HG02973 (cell line): ENCODE data around the gene EFHD2.
"Not testable (repeated sequence)": the region's sequence is repeated elsewhere in the genome, so short reads cannot be mapped to it uniquely, and the experiment has no call there.

Source experiments
- ATAC-seq: cut with Tn5 transposase; IDR thresholded peaks from one replicate; pipeline ENCODE4 v1.9.1; 2021; ENCODE audit warnings: moderate library complexity; ENCODE audit not compliant: unreplicated experiment

The EFHD2 gene

DNA sequence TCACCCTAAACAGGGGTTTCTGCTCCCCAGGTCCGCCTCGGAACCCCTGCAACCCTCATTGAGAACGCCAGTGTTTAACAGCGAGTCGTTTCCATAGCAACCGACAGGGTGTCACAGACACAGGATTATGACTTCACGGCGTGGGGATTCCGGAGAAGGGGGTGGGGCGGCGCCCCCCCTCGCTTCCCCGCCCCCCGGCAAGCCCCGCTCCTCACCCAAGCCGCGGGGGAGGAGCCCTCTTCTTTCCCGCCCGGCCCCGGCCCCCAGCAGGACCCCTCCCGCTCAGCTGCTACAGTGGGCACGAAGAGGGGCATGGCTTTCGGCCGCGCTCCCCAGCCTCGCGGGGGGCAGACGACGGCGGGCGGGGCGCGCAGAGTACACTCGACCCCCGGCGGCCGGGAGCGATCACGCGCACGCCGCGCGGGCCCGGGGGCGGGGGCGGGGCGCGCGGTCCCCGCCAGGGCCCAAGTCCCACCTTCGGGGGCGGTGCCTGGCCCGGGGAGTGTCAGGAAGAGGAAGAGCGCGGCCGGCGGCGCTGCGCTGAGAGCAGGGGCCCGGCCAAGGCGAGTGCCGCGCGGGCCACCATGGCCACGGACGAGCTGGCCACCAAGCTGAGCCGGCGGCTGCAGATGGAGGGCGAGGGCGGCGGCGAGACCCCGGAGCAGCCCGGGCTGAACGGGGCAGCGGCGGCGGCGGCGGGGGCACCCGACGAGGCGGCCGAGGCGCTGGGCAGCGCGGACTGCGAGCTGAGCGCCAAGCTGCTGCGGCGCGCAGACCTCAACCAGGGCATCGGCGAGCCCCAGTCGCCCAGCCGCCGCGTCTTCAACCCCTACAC is at the start of gene EFHD2:
TSS of gene EFHD2 (plus strand) at position 501 of the 835 bp plus-strand sequence. CDS start at position 585, 84 bp downstream.
- peak; percentile 69 for ATAC-seq

DNA sequence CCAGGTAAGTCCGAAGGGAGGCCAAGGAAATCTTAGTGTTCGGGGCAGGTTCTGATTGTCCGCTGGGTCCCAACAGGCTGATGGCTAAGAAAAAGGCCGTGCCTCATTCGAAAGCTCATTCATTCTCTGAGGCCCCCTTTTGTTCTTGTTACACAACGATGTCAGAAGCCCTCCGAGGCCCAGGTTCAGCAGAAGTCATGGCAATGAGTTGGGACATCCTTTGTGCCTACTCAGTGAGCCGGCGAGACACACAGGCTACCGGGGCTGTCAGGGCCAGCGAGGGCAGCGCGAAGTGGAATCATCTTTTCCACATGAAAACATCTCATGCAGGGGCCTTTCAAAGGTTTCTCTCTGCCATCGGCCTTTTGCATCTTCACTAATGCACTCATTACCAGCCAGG is 49.0 kb upstream of the EFHD2 start:
- ATAC-seq, result no peak

GRCh38 chr1:15362096-15362736 is 47.5 kb upstream of the EFHD2 start:
- no peak for ATAC-seq

DNA sequence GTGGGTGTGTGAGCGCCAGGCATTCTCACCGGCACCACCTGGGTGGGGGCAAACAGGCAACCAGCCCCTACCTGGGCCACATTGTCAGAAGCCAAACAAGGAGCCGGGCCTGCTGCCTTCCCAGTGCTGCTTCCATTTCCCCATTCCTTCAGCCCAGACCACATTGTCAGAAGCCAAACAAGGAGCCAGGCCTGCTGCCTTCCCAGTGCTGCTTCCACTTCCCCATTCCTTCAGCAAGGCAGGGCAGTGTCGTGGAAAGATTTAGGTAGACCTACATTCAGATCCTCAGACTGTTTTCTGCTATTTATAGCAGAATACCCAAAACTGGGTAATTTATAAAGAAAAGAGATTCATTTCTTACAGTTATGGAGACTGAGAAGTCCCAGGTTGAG is 47.0 kb upstream of the EFHD2 start:
- no peak for ATAC-seq

DNA sequence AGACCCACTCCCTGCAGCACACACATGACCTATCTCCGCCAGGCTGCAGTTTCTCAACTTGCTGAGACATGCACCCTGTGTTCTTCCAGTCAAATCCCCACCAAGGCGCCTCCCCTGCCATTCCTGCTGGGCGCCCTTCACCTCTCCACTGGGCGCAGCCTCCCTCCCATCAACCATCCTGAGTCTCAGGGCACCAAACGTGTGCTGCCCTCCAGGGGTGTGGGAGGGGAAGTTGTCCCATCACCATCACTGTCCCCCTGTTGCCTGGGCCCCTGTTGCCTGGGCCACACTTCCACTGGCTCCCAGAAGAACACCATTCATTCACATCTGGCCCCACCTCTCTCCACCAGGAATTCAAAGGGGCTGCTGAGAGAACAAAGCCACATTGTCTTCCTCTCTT is 44.9 kb upstream of the EFHD2 start:
- no peak for ATAC-seq

DNA sequence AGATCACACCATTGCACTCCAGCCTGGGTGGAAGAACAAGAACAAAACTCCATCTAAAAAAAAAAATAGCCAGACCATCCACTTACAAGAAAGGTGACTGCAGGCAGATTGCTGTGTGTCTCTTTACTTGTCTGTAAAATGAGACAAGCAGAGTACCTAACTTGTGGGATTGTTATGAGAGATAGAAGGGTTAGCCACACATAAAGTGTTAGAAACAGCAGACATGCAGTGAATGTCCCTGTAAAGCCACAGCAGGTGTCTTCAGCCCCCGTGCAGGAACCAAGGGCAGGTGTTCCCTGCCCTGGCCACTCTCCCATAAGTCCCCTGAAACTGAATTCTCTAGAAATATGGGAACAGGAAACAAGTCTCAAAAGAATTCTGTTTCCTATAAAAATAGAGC is 40.8 kb upstream of the EFHD2 start:
- no peak for ATAC-seq

DNA sequence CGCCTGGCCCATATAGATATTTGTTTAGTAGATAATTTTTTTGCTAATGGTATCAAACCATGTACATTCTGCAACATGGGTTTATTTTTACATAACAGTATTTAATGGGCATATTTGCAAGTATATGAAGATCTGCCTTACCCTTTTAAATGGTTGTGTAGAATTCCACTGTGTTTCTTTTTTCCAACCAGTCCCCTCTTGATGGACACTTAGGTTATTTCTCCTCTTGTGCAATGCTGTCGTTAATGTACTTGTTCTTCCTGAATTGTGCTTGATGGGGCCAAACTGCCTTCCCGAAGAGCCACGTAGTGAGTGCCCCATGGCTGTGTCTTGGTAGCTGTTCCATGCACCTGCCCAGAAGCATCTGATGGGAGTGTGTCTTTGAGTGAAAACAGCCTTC is 39.4 kb upstream of the EFHD2 start:
- no peak for ATAC-seq

DNA sequence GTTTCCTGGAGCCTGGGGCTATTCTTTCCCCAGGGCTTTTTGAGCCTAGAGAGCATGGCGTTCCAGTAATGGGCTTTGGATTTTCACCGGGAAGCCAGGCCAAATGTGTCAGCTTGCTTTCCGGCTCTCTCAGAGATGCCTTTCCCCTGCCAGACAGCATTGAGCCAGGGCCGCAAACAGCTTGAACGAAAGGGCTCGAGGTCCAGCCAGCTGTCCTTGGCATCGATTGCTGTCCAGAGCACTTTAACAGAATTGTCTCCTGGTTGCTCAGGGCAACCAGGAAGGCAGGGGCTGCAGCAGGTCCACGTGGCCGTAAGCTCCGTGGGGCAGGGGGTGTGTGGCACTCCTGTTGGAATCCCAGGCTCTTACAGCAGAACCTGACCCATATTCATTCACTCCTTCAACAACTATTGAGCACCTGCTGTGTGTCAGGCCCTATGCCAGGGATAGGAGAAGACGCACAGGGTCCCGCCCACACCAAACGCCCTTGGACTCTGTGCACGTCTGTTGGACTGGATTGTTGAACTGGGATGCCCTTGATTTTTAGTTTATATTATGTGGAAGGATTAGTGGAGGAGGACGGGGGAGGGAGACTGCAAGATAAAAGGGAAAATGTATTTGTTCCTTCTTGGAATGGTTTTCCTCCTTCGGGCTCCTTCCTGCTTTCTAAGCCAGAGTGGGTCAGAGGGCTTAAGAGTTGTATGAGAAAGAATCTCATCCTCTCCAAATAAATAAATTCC is 38.7 kb upstream of the EFHD2 start:
- no peak for ATAC-seq

DNA sequence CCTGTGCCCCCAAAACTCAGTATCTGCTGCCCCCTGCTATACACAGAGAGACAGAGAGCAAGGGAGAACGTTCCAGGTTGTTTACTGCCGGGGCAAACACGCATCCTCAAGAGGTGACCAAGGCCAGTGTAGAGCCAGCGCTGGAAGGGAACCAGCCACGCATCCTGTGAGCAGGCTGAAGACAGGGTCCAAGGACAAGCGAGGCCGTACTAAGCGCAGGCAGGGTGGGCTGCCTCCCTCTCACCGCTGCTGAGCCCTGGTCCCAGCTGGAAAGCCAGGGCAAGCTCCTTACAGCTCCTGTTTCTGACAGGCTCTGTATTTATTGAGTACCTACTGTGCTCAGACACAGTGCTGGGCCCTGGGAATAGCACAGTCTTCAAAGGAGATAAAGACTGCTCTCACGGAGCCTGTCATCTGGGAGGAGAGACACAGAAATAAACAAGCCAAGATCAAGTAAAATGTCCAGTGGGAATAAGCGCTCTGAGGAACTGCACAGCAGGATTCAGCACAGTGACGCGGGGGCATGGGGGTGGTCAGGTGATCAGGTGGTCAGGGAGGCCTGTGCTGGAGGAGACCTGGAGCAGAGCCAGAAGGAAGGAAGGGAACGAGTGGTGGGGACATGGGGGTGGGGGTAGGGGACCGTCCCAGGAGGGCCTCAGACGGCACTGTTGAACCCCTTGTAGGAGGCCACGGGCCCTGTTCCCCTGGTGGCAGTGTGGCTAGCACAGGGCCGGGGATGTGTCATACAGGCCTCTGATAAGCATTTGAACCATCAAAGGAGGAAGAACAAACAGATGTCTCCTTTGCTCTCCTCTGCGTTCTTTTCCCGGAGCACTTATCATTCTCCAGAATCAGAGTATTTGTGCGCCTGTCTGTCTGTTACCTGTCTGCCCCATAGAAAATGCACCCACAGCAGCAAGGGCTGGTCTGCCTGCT is 37.8 kb upstream of the EFHD2 start:
- ATAC-seq, result no peak

DNA sequence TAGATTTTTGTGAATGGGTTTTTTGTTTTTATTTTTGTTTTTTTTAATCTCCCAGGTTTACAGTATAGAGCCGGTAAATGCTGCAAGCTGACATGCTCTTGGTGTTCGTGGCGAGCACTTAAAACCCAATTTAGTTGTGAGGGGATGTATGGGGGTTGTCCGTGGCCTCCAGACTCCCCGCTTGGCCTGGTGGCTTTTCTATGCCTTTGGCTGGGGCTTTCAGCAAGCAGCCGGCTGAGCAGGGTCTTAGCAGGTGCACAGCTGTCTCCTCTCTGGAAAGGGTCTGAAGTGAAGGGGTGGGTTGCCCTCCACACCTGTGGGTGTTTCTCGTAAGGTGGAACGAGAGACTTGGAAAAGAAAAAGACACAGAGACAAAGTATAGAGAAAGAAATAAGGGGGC is 31.0 kb upstream of the EFHD2 start:
- no peak for ATAC-seq

GRCh38 chr1:15379151-15379550 is 30.5 kb upstream of the EFHD2 start:
- ATAC-seq, result not testable (repeated sequence)

DNA sequence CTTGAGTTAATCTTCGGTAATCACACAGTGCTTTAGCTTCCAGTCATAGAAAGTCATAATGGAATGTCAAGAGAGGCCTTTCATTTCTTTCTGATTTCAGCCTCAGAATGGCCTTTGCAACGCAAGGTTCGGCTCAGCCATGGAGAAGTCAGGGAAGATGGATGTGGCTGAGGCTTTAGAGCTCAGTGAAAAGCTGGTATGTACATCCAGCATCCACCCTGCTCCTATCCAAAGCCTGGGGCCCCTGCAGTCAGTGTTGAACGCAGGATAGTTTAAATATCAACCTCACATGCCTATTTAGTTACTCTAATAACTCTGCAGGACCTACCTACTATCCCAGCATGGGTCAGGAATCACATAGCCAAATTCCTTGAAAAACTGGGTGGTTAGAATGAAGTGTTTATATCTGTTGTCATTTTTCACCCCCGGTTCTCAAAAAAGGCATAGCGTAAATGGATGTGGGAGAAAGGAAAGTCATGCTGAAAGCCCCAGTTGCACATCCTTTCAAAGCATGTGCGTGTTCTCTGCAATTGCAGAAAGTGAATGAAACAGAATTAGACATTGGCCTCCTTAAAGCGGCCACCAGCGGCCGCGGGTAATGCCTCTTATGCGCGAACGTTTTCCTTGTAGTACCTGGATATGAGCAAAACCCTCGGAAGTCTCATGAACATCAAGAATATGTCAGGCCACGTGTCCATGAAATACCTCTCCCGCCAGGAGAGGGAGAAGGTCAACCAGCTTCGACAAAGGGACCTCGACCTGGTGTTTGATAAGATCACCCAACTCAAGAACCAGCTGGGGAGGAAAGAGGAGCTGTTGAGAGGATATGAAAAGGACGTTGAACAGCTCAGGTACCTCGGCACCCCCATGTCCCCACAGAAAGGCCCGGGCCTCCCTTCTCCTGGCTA is 28.8 kb upstream of the EFHD2 start:
- ATAC-seq, result no peak

GRCh38 chr1:15381805-15382204 is 27.9 kb upstream of the EFHD2 start:
- ATAC-seq, result no peak

DNA sequence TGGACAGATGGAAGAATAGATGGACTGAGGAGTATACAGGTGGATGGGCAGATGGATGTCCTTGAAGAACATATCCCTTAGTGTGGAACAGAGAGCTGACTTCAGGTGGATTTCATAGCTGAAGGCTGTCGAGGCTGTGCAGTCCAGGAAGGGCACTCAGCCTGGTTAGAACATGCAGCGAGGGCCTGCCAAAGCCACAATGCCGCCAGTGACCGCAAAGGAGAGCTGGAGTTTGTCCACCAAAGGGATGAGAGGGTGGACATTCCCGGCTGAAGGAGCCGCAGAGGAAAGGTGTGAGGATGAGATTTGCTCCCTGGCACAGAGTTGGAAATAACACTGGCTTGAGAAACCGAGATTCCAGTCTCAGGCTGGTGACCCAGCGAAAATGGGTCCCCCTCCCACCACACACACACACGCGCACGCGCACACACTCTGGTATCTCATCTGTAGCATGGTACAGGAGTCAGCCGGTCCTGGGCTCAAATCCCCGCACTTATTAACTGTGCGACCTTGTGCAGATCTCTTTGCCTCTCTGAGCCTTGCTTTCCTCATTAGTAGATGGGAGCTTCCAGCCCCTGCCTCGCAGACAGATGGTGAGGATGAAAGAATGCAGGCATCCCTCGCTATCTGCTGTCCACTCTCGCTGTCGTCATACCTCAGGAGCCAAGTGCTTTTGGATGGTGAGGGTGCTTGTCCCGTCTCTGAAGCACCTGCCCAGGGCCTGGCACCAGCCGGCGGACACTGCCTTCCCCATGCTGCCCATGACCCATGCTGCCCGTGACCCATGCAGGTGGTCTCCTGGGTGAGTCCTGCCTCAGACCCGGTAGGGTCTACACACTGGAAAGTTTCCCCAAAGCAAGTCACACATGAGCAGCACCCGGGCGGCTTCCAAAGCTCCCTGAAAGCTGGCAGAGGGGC is 26.8 kb upstream of the EFHD2 start:
- ATAC-seq, result no peak

DNA sequence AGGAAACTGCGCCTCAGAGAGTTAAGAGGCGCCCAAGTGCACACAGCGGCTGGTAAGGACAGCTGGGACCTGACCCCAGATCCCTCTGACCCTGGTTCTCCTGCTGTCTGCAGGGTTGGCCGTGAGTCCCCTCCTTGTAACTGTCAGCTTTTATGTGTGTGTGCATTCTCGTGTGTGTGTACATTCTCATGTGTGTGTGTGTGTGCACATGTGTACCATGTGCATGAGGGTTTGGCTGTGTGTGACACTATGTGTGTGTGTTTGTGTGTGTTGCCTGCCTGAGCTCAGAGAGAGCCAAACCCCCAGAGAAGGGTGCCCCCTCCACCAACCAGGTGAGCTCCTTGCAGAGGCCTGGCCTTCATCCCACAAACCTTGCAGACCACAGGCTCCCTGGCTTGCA is 25.9 kb upstream of the EFHD2 start:
- no peak for ATAC-seq

GRCh38 chr1:15384301-15384901 is 25.3 kb upstream of the EFHD2 start:
- ATAC-seq, result no peak

DNA sequence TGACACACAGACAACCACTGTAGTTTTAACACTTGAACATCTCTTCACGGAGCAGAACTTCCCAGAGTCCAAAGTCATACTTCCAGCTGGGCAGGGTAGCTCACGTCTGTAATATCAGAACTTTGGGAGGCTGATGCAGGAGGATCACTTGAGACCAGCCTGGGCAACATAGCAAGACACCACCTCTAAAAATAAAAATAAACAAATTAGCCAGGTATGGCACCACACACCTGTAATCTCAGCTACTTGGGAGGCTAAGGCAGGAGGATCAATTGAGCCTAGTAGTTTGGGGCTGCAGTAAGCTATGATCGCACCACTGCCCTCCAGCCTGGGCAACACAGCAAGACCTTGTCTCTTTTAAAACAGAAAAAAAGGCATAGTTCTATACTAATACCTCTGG is 24.3 kb upstream of the EFHD2 start:
- no peak for ATAC-seq

- ATAC-seq, result no peak
These were observed 23.4 kb upstream of the EFHD2 start for GRCh38 chr1:15386164-15386749.
